Middle frontal gyrus (tissue), 1 donor: ENCODE data around the gene KLK13.

Experiments used
- DNase-seq: peaks from one replicate; pipeline ENCODE4 v3.0.0-alpha.2; 2015; ENCODE audit warnings: low spot score; ENCODE audit errors: extremely low spot score

KLK13 gene

DNA sequence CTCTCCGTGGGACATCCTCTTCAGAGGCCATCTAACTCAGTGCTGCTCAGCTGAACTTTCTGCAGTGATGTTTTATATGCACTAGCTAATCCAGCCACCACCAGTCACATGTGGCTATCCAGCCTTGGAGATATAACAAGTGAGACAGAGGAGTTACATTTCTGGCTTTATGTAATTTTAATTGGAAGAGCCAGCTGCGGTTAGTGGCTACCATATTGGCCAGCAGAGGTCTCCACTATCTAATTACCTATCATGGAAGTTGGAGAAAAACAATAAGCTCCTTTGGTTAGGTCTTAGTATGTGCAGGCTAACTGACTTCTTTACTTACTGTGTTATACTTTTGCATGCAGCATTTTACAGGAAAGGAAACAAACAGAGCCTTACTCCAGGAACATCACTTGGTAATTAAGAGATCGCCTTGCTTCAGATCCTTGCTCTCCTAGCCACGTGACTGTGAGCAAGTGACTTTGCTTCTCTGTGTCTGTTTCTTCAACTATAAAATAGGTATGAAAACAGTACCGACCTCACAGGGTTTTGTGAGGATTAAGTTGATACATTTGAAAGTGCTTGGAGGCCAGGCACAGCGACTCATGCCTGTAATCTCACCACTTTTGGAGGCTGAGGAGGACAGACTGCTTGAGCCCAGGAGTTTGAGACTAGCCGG is 43.8 kb downstream of the KLK13 start:
- peak; percentile 3 for DNase-seq

DNA sequence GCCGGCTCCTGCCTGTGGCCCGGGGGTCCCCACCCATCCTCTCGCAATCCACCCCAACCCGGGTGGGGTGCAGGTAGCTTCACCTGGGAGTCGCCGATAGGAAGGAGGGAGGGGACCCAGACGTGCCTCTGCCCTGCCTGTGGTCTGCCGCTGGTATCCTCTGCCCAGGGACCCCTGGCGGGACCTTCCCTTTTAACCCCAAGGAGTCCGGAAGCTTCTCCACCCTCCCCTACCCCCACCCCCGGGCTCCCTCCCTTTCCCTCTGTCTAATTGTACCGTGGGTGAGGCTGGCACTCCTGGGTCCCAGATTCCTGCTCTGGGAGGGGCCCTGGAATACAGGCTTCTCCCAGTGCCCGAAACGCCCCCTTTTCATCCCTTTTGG is 45.4 kb downstream of the KLK13 start, which contains the start of gene KLK10:
Gene KLK10 (minus strand): TSS at position 166 of the 382 bp plus-strand sequence. CDS start 579 bp downstream, outside the sequence.
- no peak for DNase-seq

DNA sequence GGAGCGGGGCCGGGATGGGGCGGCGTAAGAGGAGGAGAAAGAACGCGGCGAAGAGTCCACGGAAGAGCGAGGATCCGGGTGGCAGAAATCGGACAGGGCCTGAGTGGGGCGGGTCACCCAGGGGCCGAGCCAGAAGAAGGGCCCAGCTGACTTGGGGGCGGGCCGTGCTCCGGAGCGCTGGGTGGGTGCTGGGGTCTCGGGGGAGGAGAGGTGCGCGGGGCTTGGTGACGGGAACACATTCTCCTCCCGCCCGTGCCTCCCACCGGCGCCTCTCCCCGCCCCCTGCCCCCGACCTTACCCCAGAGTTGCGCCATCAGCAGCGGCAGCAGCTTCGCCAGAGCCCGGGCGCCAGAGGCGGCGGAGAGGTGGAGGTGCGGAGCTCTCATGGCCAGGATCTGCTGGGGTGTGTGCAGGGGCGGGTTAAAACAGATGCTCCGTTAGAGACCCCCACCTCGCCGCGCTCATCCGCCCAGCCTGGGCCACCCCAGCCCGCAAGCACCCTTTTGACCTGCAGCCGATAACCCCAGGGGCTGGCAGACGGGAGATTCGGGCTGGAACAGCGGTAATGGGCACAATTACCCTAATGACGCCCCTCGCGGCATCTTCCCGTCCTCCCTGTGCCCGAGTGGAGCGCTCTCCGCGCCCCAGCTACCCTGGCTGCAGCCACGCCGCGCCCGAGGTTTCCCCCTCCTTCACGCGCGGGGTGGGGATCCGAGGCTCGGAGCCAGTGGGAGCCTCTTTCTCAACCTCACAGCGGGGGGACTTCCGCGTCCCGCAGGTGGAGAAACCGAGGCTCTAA is 45.9 kb downstream of the KLK13 start:
- DNase-seq = no peak

DNA sequence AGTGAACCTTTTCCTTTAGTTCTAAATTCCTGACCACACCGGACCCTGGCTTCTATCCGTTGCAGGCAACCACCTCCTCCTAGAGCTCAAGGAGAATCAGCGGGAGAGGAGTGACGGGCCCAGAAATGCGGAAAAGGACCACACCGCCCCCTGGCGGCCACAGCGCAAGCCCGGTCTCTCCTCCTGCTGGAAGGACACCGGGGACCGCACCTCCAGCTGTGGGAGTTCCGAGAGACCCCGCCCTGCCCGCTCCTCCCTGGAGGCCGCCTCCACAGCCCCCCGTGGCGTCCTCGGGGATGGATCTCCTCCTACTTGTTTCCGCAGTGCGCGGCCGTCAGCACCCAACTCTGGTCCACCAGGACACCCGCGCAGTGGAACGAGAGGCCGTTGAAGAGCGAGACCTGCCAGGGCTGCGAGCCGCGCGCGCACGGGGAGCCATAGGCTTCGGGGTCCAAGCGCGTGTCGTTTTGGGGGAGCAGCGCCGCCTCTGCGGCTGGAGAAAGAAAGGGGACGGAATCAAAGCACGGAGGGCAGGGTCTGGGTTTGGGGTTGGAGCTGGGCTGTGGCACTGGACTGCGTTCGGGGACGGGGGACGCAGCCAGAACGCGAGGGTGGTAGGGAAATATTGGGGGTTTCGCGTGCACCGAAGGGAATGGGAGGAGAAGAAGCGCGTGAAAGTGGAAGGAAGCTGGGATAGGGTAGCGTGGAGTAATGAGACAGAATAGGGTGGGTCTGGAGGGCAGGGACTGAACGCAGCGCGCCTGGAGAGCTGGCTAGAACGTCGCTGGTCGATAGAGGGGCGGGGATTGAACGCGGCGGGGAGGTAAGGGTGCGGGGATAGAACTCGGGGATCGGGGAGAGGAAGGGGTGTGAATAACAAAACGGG is 47.9 kb downstream of the KLK13 start:
- DNase-seq = peak; percentile 4

DNA sequence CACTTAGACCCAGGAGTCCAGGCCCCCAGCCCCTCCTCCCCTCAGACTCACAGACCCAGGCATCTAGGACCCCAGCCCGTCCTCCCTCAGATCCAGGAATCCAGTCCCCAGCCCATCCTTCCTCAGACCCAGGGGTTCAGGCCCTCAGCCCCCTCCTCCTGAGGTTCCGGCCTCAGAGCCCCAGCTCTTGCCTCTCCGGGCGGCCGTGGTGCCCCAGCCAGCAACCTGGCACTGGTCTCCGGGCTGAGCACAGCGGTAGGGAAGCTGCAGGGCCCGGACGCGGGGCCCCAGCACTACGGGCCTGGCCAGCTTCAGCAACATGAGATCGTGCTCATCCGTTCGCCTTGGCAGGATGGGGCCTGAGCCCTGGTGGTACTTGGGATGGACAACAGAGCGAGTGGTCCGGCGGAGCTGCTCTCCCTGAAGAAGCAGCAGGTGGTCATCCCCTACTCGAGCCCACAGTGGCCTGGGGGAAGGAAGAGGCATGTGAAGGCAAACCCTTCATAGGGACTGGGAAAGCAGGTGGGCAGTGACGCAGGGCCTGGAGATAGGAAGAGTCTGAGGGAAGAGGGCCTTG is 49.1 kb downstream of the KLK13 start:
- no peak for DNase-seq

DNA sequence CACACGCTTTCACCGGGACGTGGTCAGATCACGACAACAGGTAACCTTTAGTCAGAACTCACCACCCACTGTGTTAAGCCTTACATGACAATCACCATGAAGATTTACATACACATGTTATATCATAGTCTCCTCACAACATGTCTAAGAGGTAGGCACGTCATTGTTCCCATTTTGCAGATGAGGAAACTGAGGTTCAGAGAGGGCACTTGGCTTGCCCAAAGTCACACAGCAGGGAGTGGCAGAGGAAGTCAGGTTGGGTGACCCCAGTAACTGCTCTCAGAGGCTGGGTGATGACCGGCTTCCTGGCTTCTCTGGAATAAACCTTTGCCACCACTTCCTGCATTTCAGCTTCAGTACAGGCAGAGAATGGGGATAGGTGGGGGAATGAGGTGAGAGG is 50.6 kb downstream of the KLK13 start:
- no peak for DNase-seq

DNA sequence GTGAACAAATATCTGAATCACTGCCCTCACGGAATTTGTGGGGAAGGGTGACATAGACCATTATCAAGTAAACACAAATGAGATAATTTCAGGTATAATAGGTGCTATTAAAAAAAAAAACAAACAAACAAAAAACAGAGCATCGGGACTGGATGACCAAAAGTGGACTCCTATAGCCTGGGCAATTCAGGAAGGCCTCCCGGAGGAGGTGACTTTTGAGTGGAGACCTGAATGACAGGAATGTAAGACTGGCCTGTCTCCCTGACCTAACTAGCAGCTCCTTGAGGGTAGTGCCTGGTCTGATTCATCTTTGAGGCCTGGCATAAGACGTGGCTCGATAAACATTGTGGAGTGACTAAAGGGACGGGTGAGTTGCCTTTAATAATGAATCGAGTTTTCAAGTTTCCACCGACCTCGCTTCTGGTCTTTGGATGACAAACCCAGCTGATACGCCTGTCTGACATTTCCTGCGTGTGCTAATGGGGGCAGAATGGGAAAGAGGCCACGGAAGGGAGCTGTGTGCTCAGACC is 52.2 kb downstream of the KLK13 start:
- no peak for DNase-seq

DNA sequence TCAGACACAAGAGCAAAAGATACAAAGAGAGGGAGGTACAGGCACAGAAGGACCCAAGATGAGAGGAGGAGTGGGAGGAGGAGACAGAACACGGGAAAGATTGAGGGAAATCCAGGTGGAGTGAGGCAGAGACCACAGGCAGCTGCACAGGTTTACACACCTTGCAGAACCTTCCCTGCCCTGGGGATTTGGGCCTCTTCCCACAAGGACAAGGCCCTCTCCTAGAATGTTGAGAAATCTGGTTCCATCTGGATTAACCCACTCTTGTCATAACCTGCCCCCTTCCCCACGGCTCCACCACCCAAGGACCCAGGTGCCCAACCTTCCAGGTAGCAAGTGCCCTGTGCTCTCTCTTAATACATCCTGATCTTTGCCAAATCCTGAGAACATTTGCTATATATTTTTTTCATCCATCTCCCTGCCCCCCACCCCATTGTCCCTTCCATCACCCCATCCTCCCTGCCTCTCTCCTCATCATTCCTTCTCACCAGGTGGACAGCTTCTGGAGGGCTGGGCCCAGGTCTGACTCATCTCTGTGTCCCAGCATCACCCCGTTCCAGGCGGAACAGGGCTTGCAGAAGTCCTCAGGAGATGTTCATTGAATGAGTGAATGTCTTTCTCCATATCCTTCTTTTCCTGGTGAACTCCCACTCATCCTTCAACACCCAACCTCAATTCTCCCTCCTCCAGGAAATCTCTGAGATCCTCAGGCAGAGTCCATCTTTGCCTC is 54.7 kb downstream of the KLK13 start:
- no peak for DNase-seq

DNA sequence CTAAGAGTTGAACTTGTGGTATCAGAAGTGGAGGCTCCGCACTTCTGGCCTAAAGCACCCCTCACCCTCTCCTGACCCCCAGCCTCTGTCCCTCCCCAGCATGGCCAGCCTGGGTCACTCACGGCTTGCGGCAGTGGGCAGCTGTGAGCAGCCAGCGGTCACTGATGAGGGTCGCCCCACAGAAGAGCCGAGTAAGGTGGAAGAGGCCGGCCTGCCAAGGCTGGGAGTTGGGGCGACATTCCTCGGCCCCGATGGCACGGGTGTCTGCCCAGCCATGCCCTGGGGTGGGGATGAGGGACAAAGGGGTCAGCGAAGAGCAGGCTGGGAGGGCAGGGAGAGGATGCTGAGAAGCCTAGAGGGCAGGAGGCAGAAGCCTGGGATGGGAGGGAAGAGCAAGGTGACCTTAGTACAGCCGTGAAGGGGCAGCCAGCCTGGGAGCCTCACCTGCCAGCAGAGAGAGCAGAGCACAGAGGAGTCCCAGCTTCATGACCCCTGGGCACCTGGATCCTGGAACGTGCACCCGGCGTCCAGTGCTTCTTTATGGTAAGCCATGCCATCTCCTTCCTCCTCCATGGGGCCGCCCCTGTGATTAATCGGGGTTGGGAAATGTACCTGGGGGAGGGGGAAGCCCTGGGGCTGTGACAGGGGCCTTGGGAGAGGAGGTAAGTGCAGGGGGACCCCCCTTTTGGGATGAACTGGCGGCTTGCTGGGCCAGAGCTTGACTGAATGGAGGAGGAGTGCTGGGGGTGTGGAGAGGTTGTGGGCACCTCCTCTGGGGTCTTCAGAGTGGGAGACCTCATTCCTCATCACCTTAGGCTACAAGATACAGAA is 55.6 kb downstream of the KLK13 start:
- DNase-seq = no peak

DNA sequence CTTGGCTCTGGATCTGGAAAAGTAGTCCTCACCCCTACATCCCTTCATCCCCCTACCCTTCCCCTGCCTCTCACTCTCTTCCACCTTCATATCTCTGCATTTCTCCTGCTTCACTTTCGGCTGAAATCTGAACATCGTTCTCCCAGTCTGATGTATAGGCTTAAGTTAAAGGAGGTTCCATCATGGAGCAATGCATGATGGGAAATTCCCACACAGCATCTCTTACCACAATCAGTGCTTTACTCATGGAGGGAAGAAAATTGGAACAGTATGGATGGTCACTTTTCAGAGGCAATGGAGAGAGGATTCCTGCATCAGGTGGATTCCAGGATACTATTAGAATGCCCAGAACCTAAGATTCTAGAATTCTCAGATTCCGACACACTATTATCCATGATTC is 57.4 kb downstream of the KLK13 start:
- DNase-seq = no peak

DNA sequence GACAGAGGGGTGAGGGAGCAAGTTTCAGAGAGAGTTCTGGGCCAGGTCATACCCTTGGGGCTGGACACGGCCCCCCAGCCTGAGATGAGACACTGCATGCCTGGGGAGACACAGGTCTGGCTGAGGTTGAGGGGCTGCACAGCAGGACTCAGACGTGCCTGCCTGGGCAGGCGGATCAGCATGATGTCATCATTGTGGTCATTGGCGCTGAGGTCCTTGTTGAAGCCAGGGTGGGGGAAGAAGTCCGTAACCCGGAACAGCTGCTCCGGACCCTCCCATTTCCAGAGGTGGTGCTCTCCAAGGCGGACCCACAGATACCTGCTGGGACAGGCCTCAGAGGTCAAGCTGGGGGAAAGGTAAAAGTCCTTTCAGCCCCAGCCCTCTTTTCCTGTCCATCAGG is 58.5 kb downstream of the KLK13 start:
- DNase-seq = no peak
